Raji (cell line): Measurements from ENCODE around the gene PTGIS.

Experiments
- POLR2A ChIP-seq: IDR thresholded peaks from 2 replicates; pipeline ENCODE4 v1.6.1; 2011; ENCODE audit warnings: low read depth, low read length, control low read depth; ENCODE audit not compliant: insufficient read depth

PTGIS gene

GRCh38 chr20:49601153-49601924 is 33.4 kb upstream of the PTGIS start:
- TF ChIP-seq POLR2A = no peak

DNA sequence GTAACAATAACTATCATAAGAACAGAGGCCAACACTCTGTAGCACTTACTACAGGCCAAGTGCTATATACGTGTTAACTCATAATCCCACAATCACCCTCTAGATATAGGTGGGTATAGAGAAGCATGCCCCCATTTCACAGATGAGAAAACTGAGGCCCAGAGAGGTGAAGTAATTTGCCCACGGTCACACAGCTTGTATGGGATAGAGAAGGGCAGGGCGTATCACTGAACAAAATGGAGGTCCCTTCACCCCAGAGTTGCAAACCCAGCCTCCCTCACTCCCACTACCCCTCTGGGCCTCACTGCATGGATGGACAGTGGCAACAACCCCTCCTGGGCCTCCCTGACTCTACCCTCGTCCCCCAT is 31.8 kb upstream of the PTGIS start:
- no peak for TF ChIP-seq POLR2A

GRCh38 chr20:49597825-49598395 is 30.0 kb upstream of the PTGIS start:
- no peak for TF ChIP-seq POLR2A

GRCh38 chr20:49595811-49596561 is 28.0 kb upstream of the PTGIS start:
- no peak for TF ChIP-seq POLR2A

- no peak for TF ChIP-seq POLR2A
Observed at GRCh38 chr20:49595346-49595745, 27.4 kb upstream of the PTGIS start.

DNA sequence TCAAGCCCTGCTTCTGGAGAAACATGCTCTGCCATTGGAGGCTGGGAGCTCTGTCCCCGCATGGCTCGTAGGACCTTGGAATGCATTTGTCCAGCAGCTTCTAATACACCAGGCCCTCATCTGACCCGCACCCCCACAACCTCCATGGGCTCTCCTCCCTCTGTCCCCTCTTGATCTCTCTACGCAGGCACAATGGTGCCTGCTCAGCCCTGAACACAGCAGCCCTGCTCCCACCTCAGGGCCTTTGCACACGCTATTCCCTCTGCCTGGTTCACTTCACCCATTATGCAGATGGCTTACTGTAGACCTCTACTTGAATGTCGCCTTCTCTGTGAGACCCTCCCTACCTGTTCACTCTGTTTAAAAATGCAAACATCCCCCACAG is 27.0 kb upstream of the PTGIS start:
- TF ChIP-seq POLR2A = no peak

DNA sequence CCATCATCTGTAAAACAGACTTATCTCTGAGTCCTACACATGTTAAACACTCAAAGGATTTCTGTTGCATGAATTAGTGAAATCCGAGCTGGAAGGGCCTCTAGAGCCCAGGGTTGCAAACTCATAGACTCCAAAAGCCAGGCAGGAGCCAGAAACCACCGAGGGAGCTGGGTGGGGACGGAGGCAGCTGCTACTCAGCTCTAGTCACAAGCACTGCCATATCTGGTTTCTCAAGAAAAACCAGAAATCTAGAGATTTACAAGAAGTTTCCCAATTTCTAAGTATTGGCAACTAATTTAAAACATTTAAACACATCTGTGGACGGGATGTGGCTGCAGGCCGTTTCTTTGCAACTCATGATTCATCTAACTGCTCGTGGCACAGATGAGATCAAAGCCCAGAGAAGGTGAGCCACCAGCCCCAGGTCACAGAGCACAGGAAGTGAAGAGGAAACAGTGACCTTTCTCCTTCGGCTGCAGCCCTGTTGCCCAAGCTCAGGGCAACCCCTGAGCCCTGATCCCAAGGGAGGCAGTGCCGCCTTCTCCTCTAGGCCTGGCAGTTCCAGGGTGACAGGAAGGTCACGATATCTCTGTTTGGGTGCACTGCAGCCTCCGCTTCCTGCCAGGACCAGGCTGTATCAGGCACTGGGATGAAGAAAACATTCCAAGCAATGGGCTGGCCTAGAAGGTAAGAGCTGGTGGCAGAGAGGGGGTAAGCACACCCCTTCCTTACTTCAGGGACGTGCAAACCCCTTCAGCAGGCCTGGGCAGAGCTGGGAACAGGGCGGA is 26.4 kb upstream of the PTGIS start:
- no peak for TF ChIP-seq POLR2A

DNA sequence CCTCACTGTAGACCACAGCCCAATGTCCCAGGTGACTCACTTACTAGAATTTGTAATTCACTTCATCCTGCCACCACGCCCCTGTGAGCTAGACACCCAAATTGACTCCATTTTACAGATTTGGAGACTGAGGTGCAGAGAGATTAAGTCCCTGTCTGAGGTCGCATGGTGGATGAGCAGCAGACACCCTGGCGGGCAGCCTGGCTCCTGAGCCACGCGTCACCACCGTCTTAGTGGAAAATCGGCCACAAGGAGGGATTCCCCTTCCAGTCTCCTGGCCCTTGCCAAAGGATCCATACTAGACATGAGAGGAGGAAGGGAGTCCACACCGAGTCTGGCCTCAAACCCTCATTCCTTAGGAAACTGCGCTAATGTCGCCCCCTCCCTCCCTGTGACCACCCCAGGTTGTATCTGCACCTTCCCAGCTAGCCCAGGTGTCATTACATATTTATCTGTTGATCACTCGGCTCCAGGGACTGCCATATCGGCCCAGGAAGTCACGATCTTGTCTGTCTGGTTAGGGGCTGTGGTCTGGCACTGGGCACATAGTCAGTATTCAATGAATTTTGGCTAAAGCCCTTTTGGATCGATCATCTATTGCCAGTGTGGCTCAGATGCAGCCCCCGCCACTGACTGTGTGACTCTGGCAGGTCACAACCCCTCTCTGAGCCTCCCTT is 25.7 kb upstream of the PTGIS start:
- TF ChIP-seq POLR2A = no peak

DNA sequence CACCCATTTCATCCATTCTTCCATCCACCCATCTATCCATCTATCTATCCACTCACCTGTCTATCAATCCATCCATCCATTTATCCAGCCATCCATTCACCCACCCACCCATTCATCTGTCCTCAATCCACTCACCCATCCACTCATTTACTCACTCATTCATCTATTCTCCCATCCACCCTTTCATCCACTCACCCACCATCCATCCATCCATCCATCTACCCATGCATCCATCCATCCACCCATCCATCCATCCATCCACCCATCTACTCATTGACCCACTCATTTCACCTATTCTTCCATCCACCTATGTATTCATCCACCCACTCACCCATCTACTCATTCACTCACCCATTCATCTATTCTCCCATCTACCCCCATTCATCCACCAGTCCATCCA is 24.2 kb upstream of the PTGIS start:
- TF ChIP-seq POLR2A = no peak

- no peak for TF ChIP-seq POLR2A
Observed at GRCh38 chr20:49591217-49591865, 23.4 kb upstream of the PTGIS start.

DNA sequence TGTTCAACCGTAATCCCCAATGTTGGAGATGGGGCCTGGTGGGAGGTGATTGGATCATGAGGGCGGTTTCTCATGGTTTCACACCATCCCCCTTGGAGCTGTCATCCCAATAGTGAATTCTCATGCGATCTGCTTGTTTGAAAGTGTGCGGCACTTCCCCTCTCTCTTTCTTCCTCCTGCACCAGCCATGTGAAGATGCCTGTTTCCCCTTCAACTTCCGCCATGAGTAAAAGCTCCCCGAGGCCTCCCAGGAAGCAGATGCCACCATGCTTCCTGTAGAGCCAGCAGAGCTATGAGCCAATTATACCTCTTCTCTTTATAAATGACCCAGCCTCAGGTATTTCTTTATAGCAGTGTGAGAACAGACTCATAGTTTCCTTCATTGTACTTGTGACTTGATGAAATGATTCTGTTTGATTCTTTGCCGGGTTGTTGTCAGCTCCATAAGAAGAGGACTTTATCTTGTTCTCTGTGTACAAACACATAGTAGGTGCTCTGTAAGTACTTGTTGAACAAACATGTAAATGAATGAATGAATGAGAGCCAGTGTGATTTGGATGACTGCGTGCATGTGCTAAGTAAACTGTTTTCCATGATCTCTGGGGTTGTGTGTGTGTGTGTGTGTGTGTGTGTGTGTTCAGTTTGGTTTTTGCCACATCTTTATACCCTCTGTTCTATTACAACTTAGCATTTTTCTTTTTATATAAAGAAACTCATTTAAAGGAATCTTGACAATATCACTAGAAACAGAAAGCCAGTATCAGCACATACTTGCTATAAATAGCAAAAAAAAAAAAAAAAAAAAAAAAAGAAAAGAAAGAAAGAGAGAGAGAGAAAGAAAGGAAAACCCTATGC is 22.5 kb upstream of the PTGIS start:
- no peak for TF ChIP-seq POLR2A

DNA sequence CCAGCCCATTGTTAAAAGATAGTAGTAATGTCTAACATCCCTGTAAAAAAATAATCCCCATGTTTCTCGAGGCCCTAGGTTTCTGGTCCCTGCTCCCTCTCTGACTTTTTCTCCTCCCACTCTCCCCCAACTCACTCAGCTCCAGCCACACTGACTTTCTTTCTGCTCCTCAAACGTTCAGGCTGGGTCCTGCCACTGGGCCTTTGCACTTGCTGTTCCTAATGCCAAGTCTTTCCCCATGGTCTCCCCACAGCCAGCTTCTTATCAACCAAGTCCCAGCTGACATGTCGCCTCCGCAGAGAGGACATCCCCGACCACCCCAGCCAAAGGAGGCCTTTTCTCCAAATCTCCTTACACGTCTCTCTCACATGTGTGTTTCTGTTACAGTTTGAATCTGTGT is 21.8 kb upstream of the PTGIS start:
- TF ChIP-seq POLR2A = no peak

DNA sequence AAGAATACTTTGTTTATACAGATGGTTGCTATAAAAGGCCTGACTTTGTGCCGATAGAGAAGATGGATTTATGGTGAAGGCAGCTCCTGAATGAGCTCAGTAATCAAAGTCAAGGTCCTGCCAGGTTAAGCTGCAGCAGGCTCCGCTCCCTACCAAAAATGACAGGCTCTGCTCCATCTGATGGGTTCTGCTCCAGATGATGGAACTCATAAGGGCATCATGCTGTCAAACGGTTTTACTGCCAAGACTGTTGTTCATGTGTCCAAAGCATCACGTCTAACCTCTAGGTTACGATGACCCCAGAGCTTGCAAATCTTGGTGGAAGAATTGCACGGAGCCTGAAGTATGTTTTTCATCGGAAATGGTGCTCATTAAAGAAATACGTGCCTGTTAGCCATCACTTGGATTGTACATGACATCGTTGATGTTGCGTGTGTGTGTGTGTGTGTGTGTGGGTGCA is 19.2 kb upstream of the PTGIS start:
- TF ChIP-seq POLR2A = no peak

DNA sequence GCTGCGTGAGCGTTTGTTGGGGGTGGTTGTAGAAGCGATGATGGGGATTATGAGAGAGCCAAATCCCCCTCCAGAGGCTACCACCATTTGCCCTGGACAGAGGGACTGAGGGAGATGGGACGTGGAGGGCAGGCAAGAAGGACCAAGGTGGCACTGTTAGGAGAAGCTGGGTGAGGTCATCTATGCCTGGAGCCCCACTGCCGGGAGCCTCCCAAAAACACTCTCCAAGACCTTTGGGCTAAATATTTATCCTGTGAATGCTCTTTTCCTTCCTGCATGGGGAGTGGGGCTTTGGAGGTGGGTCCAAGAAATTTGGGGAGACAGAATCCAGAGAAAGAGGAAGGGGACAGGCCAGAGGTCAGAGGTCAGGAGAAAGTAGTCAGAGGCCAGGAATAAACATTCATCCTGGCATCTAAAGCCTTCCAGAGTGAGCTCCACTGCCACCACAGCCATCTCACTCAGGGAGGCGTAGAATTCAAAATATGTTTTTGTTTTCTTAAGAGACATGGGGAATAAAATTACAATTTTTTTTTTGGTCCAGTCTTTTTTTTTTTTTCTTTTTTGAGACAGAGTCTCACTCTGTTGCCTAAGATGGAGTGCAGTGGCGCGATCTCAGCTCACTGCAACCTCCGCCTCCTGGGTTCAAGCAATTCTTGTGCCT is 17.8 kb upstream of the PTGIS start:
- TF ChIP-seq POLR2A = no peak
